OCI-LY7 (cell line): ENCODE data around the gene KLF15.

Source experiments
- CTCF ChIP-seq: fragments of 200-600 bp; sonication (generic); conservative IDR thresholded peaks from 2 replicates; pipeline ENCODE4 v1.5.1; 2014; ENCODE audit warnings: mild to moderate bottlenecking, antibody characterized with exemption, low read length, moderate library complexity, mixed read lengths
- EZH2phosphoT487 ChIP-seq: fragments of 200-600 bp; sonication (generic); IDR thresholded peaks from 2 replicates; pipeline ENCODE4 v1.6.1; 2018; ENCODE audit warnings: low read depth, borderline replicate concordance, mild to moderate bottlenecking, mixed run types, antibody characterized with exemption, low read length, moderate library complexity, mixed read lengths

- TF ChIP-seq CTCF (no peak), EZH2phosphoT487 (no peak)
Observed at GRCh38 chr3:126394977-126395321, 37.7 kb upstream of the KLF15 start.
